GM18505 (cell line): ENCODE measurements around the gene TIPRL.
"Not testable (repeated sequence)": the region's sequence is repeated elsewhere in the genome, so short reads cannot be mapped to it uniquely, and the experiment has no call there.

ENCODE experiments used
- ATAC-seq: cut with Tn5 transposase; IDR thresholded peaks from one replicate; pipeline ENCODE4 v1.9.1; 2021; ENCODE audit not compliant: unreplicated experiment
- POLR2A ChIP-seq: IDR thresholded peaks from 4 replicates; pipeline ENCODE4 v1.6.1; 2011; ENCODE audit warnings: borderline replicate concordance; ENCODE audit not compliant: insufficient read depth, insufficient read length; ENCODE audit errors: extremely low read depth

TIPRL gene

GRCh38 chr1:168145184-168146159 is 33.3 kb upstream of the TIPRL start:
- ATAC-seq, result peak; percentile 89
- TF ChIP-seq POLR2A, result no peak

GRCh38 chr1:168146160-168146539 is 32.6 kb upstream of the TIPRL start:
- no peak for TF ChIP-seq POLR2A
- ATAC-seq, result no peak

DNA sequence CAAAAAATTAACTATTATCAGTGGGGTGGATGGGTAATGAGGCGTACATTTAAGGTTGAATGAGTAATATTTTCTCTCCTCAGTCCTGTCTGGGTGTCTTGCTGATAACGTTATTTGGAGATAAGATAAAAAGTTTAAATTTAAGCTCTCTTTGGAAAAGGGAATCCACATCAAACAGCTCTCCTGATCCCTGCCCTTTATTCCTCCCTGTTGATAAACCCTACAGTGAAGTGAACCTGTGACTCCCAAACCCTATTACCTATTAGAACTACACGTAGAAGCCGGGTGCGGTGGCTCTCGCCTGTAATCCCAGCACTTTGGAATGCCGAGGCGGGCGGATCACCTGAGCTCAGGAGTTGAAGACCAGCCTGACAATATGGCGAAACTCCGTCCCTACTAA is 32.1 kb upstream of the TIPRL start:
- no peak for ATAC-seq
- no peak for TF ChIP-seq POLR2A

DNA sequence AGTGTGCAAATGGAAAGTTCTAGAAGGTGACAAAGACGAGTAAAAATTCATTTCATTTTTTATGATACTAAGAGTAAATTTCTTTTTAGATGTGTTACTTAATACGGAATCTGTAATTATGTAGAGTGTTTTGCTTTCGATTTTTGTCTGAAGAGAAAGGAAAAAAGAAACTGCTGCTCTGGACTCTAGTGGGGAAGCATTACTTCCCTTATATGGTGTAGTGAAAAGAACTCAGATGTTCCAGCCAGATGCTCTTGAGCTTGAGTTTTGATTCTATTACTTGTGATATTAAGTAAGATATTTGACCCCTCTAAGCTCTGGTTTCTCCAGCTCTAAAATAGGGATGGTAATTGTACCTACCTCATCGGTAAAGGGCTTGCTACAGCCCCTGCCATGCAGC is 29.8 kb upstream of the TIPRL start:
- no peak for ATAC-seq
- no peak for TF ChIP-seq POLR2A

DNA sequence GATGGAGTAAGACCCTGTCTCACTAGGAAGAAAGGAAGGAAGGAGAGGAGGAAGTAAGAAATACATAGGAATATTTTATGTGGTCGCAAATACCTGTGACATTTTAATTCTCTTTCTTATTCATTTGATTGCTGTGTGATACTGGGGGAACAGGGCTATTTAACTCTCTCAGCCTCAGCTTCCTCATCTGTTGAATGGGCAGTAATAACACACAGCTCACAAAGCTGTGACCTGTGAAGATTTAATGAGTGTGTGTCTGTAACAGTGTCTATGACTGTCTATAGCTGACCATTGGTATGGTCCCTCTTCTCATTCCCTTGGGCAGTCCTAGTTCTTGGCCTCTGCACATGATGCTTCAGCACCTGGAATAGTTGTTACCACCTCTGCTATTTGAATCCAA is 28.5 kb upstream of the TIPRL start:
- no peak for TF ChIP-seq POLR2A
- no peak for ATAC-seq

DNA sequence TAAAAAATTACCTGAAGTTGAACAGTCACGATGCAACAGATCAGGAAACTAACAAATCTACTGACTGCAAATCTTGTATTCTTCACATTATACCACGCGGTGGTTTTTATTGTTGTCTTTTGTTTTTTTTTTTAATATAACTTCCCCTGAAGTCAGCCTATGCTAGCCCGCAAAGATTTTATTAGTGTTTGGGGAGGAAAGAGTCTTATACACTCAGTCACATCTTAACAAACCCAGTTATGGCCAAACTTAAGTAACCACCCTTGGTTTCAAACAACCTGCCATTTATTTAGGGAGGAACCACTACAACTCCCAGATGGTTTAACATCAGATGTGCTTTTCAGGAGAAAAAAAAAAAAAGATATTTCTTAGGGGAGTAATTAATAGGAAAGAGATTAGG is 26.8 kb upstream of the TIPRL start:
- no peak for TF ChIP-seq POLR2A
- no peak for ATAC-seq

GRCh38 chr1:168154707-168155106 is 24.1 kb upstream of the TIPRL start:
- not testable (repeated sequence) for ATAC-seq

GRCh38 chr1:168155910-168156309 is 22.9 kb upstream of the TIPRL start:
- no peak for ATAC-seq
- no peak for TF ChIP-seq POLR2A

DNA sequence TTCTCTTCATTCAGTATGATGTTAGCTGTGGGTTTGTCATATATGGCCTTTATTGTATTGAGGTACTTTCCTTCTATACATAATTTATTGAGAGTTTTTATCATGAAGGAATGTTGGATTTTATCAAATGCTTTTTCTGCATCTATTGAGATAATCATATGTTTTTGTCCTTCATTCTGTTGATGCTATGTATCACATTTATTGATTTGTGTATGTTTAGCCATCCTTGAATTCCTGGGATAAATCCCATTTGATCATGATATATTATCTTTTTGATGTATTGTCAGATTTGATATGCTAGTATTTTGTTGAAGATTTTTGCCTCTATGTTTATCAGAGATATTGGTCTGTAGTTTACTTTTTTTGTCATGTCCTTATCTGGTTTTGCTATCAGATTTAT is 21.1 kb upstream of the TIPRL start:
- no peak for TF ChIP-seq POLR2A
- ATAC-seq, result no peak

- no peak for ATAC-seq
Observed at GRCh38 chr1:168159251-168159650, 19.5 kb upstream of the TIPRL start.

DNA sequence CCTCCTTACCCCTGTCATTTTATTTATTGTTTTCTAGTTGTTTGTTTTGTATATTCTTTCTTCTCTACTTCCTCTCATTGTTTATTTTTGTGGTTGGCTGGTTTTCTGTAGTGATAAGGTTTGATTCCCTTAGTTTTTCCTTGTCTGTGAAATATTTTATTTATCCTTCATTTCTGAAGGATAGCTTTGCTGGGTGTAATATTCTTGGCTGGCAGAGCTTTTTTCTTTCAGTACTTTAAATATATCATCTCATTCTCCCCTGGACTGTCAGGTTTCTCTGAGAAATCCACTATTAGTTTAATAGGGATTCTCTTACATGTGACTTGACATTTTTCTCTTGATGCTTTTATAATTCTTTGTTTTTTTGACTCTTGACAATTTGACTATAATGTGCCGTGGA is 18.8 kb upstream of the TIPRL start:
- no peak for TF ChIP-seq POLR2A
- no peak for ATAC-seq

More at GRCh38 chr1:168159251-168159650, 19.5 kb upstream of the TIPRL start:
- TF ChIP-seq POLR2A, result no peak

GRCh38 chr1:168161459-168161858 is 17.3 kb upstream of the TIPRL start:
- no peak for ATAC-seq
- TF ChIP-seq POLR2A, result no peak

DNA sequence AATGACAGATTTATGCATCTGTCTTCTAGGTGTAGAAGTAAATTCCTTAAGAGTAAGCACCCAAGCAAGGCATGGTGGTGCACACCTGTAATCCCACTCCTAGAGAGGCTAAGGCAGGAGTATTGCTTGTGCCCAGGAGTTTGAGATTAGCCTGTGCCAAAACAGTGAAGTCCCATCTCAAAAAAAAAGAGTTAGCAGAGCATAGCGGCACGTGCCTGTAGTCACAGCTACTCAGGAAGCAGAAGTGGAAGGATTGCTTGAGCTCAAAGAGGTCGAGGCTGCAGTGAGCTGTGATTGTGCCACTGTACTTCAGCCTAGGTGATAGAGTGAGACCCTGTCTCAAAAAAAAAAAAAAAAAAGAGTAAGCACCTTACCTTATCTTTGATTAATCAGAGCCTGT is 15.1 kb upstream of the TIPRL start:
- ATAC-seq, result no peak
- TF ChIP-seq POLR2A, result no peak

- ATAC-seq, result no peak
Observed at GRCh38 chr1:168164771-168165170, 14.0 kb upstream of the TIPRL start.

More at GRCh38 chr1:168164771-168165170, 14.0 kb upstream of the TIPRL start:
- TF ChIP-seq POLR2A, result no peak
